ENCODE measurements around the gene MAN2C1. TPM values are rescaled to one million over a fixed set of nuclear protein-coding genes. Genes with fewer than 3 reads are reported as not detected.
A peak's percentile ranks its signal among the peaks of the same experiment; 100 is the strongest.

The MAN2C1 gene
- total and polyA plus RNA-seq, 9 donors: 48.9 to 277 (median 223) TPM

- Histone ChIP-seq H3K4me3 (no peak overlapping the region), H3K4me1 (ENCODE audit: insufficient read depth) (no peaks in the 10 kb centered on the region), H3K36me3 (no peaks in the 10 kb centered on the region), H3K27me3 (no peaks in the 10 kb centered on the region), H3K9me3 (no peaks in the 10 kb centered on the region), H3K27ac (no peak overlapping the region)
- 74 to 88% (median 80%) methylated on average over 7 of the region's 7 CpGs for WGBS, 3 donors
- peak in 2 of 5 donors; percentile 12 to 15 for DNase-seq
- TF ChIP-seq CTCF (IDR thresholded peaks at IDR 0.05): no peak
- no peak for TF ChIP-seq EP300 (IDR thresholded peaks at IDR 0.05)
- TF ChIP-seq POLR2A (IDR thresholded peaks at IDR 0.05): no peak
- intact Hi-C loops (cut with DNase I): no loop called here
Observed at GRCh38 chr15:75354454-75354853, 14.0 kb downstream of the MAN2C1 start.

- TF ChIP-seq POLR2A (IDR thresholded peaks at IDR 0.05) (no peak), CTCF (IDR thresholded peaks at IDR 0.05) (no peak), EP300 (IDR thresholded peaks at IDR 0.05) (no peak)
- Histone ChIP-seq H3K36me3 (no peaks in the 10 kb centered on the region), H3K4me3 (no peak overlapping the region), H3K27ac (no peak overlapping the region), H3K4me1 (ENCODE audit: insufficient read depth) (peaks cover 4% of the 10 kb centered on the region), H3K27me3 (no peaks in the 10 kb centered on the region), H3K9me3 (no peaks in the 10 kb centered on the region)
- intact Hi-C loops (cut with DNase I): no loop called here
- WGBS, 3 donors: 70 to 81% (median 76%) methylated on average over 6 to 7 of the region's 7 CpGs
- DNase-seq: peak in 2 of 5 donors; percentile 21 to 23
Observed at GRCh38 chr15:75353604-75354003, 14.8 kb downstream of the MAN2C1 start.

GRCh38 chr15:75352186-75353080 lies 16.0 kb downstream of the MAN2C1 start:
- Histone ChIP-seq H3K27me3 (no peaks in the 10 kb centered on the region), H3K4me1 (ENCODE audit: insufficient read depth) (peaks cover 7% of the 10 kb centered on the region), H3K4me3 (no peak overlapping the region), H3K27ac (no peak overlapping the region), H3K36me3 (no peaks in the 10 kb centered on the region), H3K9me3 (no peaks in the 10 kb centered on the region)
- 83 to 85% (median 85%) methylated on average over 15 to 16 of the region's 16 CpGs for WGBS, 3 donors
- no peak for TF ChIP-seq EP300 (IDR thresholded peaks at IDR 0.05)
- TF ChIP-seq POLR2A (IDR thresholded peaks at IDR 0.05): no peak
- TF ChIP-seq CTCF (IDR thresholded peaks at IDR 0.05): no peak
- peak in 2 of 5 donors; percentile 15 to 16 for DNase-seq
- intact Hi-C loops (cut with DNase I): loop anchor here in 1 of 4 donors (1.0 kb wide), 1 partner anchor 20 kb away; no protein-coding TSS in a partner anchor

- TF ChIP-seq CTCF (IDR thresholded peaks at IDR 0.05) (no peak), EP300 (IDR thresholded peaks at IDR 0.05) (no peak), POLR2A (IDR thresholded peaks at IDR 0.05) (no peak)
- Histone ChIP-seq H3K27me3 (no peaks in the 10 kb centered on the region), H3K4me3 (no peak overlapping the region), H3K4me1 (ENCODE audit: insufficient read depth) (peaks cover 7% of the 10 kb centered on the region), H3K9me3 (no peaks in the 10 kb centered on the region), H3K36me3 (no peaks in the 10 kb centered on the region), H3K27ac (no peak overlapping the region)
- DNase-seq: no peak
- WGBS, 3 donors: 53 to 59% (median 57%) methylated on average over 7 of the region's 7 CpGs
- intact Hi-C loops (cut with DNase I): no loop called here
Observed at GRCh38 chr15:75350601-75351361, 17.6 kb downstream of the MAN2C1 start.
